ENCODE measurements around the gene DCAF8L2. TPM values are rescaled to one million over a fixed set of nuclear protein-coding genes. Genes with fewer than 3 reads are reported as not detected.

DCAF8L2 gene
- total RNA-seq, 1 donor from 2014 or later = 0.62 TPM

GRCh38 chrX:27619975-27620374 is 29.8 kb downstream of the DCAF8L2 start:
- peaks cover 3% of the 10 kb centered on the region for H3K4me1 Mint-ChIP-seq (ENCODE audit: unreplicated experiment)
- no peaks in the 10 kb centered on the region for H3K27me3 Mint-ChIP-seq (ENCODE audit: unreplicated experiment)
- no peaks in the 10 kb centered on the region for H3K36me3 Mint-ChIP-seq (ENCODE audit: low read depth, unreplicated experiment)
- H3K9me3 Mint-ChIP-seq (ENCODE audit: unreplicated experiment) = no peaks in the 10 kb centered on the region
- no peak overlapping the region for H3K27ac Mint-ChIP-seq (ENCODE audit: unreplicated experiment)
- TF ChIP-seq, protein P1, sequence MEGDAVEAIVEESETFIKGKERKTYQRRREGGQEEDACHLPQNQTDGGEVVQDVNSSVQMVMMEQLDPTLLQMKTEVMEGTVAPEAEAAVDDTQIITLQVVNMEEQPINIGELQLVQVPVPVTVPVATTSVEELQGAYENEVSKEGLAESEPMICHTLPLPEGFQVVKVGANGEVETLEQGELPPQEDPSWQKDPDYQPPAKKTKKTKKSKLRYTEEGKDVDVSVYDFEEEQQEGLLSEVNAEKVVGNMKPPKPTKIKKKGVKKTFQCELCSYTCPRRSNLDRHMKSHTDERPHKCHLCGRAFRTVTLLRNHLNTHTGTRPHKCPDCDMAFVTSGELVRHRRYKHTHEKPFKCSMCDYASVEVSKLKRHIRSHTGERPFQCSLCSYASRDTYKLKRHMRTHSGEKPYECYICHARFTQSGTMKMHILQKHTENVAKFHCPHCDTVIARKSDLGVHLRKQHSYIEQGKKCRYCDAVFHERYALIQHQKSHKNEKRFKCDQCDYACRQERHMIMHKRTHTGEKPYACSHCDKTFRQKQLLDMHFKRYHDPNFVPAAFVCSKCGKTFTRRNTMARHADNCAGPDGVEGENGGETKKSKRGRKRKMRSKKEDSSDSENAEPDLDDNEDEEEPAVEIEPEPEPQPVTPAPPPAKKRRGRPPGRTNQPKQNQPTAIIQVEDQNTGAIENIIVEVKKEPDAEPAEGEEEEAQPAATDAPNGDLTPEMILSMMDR (IDR thresholded peaks at IDR 0.05; ENCODE audit: unreplicated experiment) = peak; percentile 51
- no peak for DNase-seq (ENCODE audit: low spot score)
- no peak overlapping the region for H3K4me3 Mint-ChIP-seq (ENCODE audit: unreplicated experiment)

DNA sequence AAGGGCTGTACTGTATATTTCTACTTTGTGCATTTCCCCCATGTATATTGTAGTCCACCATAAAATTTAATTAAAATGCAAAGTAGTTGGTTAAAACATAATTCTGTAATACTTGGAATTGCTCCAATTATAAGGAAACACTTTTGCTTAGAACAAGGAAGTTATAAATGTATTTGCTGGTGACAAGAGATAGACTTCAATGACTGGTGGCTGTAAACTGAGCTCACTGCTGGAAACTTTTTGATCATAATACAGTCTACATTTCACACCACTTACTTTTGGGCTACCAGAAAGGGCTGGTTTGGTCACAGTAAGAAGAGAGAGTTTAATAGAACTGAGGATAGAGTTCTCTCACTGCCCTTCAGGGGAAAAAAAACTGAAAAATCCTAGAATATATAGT is 32.7 kb downstream of the DCAF8L2 start:
- DNase-seq (ENCODE audit: low spot score) = no peak
- no peak overlapping the region for H3K27ac Mint-ChIP-seq (ENCODE audit: unreplicated experiment)
- TF ChIP-seq, protein P1 (IDR thresholded peaks at IDR 0.05; ENCODE audit: unreplicated experiment) = no peak
- no peaks in the 10 kb centered on the region for H3K9me3 Mint-ChIP-seq (ENCODE audit: unreplicated experiment)
- H3K27me3 Mint-ChIP-seq (ENCODE audit: unreplicated experiment) = no peaks in the 10 kb centered on the region
- no peaks in the 10 kb centered on the region for H3K36me3 Mint-ChIP-seq (ENCODE audit: low read depth, unreplicated experiment)
- H3K4me1 Mint-ChIP-seq (ENCODE audit: unreplicated experiment) = peaks cover 3% of the 10 kb centered on the region
- no peak overlapping the region for H3K4me3 Mint-ChIP-seq (ENCODE audit: unreplicated experiment)

DNA sequence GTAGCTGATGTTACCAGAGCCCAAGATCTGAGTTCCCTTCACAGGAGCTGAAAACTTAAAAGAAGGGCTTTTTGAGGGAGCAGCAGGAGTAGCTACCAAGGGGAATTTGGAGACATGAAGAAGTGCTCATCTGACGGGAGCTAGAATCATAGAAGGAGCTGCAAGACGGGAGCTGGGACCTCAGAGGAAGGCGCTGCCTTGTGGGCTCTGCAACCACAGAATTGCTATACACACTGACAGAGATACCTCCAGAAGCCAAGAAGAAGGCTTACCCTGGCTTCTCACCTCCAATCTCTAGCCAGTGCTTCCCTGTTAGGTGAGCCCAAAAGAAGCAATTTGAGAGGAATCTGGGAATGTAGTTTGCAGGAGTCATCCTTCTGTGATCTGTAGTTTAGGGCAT is 35.9 kb downstream of the DCAF8L2 start:
- H3K9me3 Mint-ChIP-seq (ENCODE audit: unreplicated experiment) = no peaks in the 10 kb centered on the region
- H3K27ac Mint-ChIP-seq (ENCODE audit: unreplicated experiment) = no peak overlapping the region
- no peak overlapping the region for H3K4me3 Mint-ChIP-seq (ENCODE audit: unreplicated experiment)
- H3K4me1 Mint-ChIP-seq (ENCODE audit: unreplicated experiment) = no peaks in the 10 kb centered on the region
- H3K36me3 Mint-ChIP-seq (ENCODE audit: low read depth, unreplicated experiment) = no peaks in the 10 kb centered on the region
- TF ChIP-seq, protein P1 (IDR thresholded peaks at IDR 0.05; ENCODE audit: unreplicated experiment) = no peak
- H3K27me3 Mint-ChIP-seq (ENCODE audit: unreplicated experiment) = no peaks in the 10 kb centered on the region
- no peak for DNase-seq (ENCODE audit: low spot score)

DNA sequence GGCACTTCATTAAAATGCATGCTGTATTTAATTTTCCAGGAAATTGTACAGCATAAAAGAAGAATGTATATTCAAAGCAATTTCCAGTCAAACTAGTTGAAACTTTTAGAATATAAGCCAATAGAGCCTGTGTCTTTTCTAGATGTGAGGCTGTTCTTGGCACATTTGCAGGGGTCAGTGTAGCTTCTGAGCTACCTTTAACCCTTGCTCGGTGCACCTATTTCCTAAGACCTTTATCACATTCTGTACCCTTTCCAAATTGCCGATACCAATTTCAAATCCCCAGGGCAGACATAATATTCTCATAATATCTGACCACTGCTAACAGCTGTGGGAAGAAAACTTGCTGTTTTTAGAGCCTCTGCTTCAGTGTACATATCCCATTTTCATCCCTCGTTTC is 43.2 kb downstream of the DCAF8L2 start:
- H3K27ac Mint-ChIP-seq (ENCODE audit: unreplicated experiment) = no peak overlapping the region
- H3K4me3 Mint-ChIP-seq (ENCODE audit: unreplicated experiment) = no peak overlapping the region
- H3K36me3 Mint-ChIP-seq (ENCODE audit: low read depth, unreplicated experiment) = no peaks in the 10 kb centered on the region
- H3K27me3 Mint-ChIP-seq (ENCODE audit: unreplicated experiment) = no peaks in the 10 kb centered on the region
- TF ChIP-seq, protein P1 (IDR thresholded peaks at IDR 0.05; ENCODE audit: unreplicated experiment) = no peak
- H3K4me1 Mint-ChIP-seq (ENCODE audit: unreplicated experiment) = no peaks in the 10 kb centered on the region
- no peak for DNase-seq (ENCODE audit: low spot score)
- no peaks in the 10 kb centered on the region for H3K9me3 Mint-ChIP-seq (ENCODE audit: unreplicated experiment)

GRCh38 chrX:27656581-27656980 is 66.4 kb downstream of the DCAF8L2 start:
- no peak overlapping the region for H3K4me3 Mint-ChIP-seq (ENCODE audit: unreplicated experiment)
- H3K4me1 Mint-ChIP-seq (ENCODE audit: unreplicated experiment) = no peaks in the 10 kb centered on the region
- no peaks in the 10 kb centered on the region for H3K27me3 Mint-ChIP-seq (ENCODE audit: unreplicated experiment)
- H3K27ac Mint-ChIP-seq (ENCODE audit: unreplicated experiment) = no peak overlapping the region
- H3K9me3 Mint-ChIP-seq (ENCODE audit: unreplicated experiment) = no peaks in the 10 kb centered on the region
- no peak for DNase-seq (ENCODE audit: low spot score)
- H3K36me3 Mint-ChIP-seq (ENCODE audit: low read depth, unreplicated experiment) = no peaks in the 10 kb centered on the region
- TF ChIP-seq, protein P1 (IDR thresholded peaks at IDR 0.05; ENCODE audit: unreplicated experiment) = no peak
